IMR-90 (cell line): ENCODE results near the gene INPP5J. TPM values are rescaled to one million over a fixed set of nuclear protein-coding genes. Genes with fewer than 3 reads are reported as not detected.
"Not testable (repeated sequence)": the region's sequence is repeated elsewhere in the genome, so short reads cannot be mapped to it uniquely, and the experiment has no call there.

Experiments
- ATAC-seq: fragments of 200-7000 bp; cut with Tn5 transposase; 2 replicates; pipeline ENCODE4 v1.9.1; 2020; ENCODE audit warnings: low read depth, mild to moderate bottlenecking, moderate library complexity
- BruUV-seq: library from RNA; stranded (reverse); fragments of 400-500 nt; replicated peaks from 2 replicates; lab custom pipeline; 2021; lab: Mats Ljungman, UMichigan
- CTCF ChIA-PET: fragments of 300-600 bp; formaldehyde crosslinking; extraction: SDS; loops from one replicate; lab custom pipeline; 2021; ENCODE audit warnings: antibody characterized with exemption; lab: Yijun Ruan, JAX
- POLR2A ChIA-PET: fragments of 300-600 bp; sonication (Branson Sonifier 250); formaldehyde crosslinking; loops from one replicate; lab custom pipeline; 2022; ENCODE audit warnings: antibody characterized with exemption; ENCODE audit not compliant: unreplicated experiment; lab: Charles Lee
- DNase-seq: peaks from one replicate; pipeline ENCODE4 v3.0.0; 2013
- H2AFZ ChIP-seq: replicated peaks from 2 replicates; pipeline ENCODE3; 2013; ENCODE audit warnings: low read length, mild to moderate bottlenecking; ENCODE audit not compliant: poor library complexity
- H2AK5ac ChIP-seq: 2 replicates; pipeline ENCODE4 v1.6.1; 2013; ENCODE audit warnings: low read depth, low read length, inconsistent platforms
- H2AK9ac ChIP-seq: replicated peaks from 2 replicates; pipeline ENCODE3; 2013; ENCODE audit warnings: mild to moderate bottlenecking, low read depth, low read length, moderate library complexity; ENCODE audit not compliant: poor library complexity
- H2BK120ac ChIP-seq: 2 replicates; pipeline ENCODE4 v1.6.1; 2013; ENCODE audit warnings: low read depth, low read length, inconsistent platforms
- H2BK15ac ChIP-seq: 3 replicates; pipeline ENCODE4 v1.6.1; 2013; ENCODE audit warnings: low read depth, low read length, inconsistent platforms
- H2BK20ac ChIP-seq: 2 replicates; pipeline ENCODE4 v1.6.1; 2013; ENCODE audit warnings: low read depth, mild to moderate bottlenecking, inconsistent platforms, low read length, moderate library complexity
- H2BK5ac ChIP-seq: 2 replicates; pipeline ENCODE4 v1.6.1; 2013; ENCODE audit warnings: mild to moderate bottlenecking, low read depth, low read length, inconsistent platforms; ENCODE audit not compliant: poor library complexity, severe bottlenecking
- H3K14ac ChIP-seq: replicated peaks from 2 replicates; pipeline ENCODE4 v1.6.1; 2013; ENCODE audit warnings: low read depth, low read length, inconsistent platforms
- H3K18ac ChIP-seq: 2 replicates; pipeline ENCODE4 v1.6.1; 2013; ENCODE audit warnings: low read depth, low read length, control low read depth
- H3K23ac ChIP-seq: 2 replicates; pipeline ENCODE4 v1.6.1; 2013; ENCODE audit warnings: low read depth, low read length, inconsistent platforms
- H3K27ac ChIP-seq: 2 replicates; pipeline ENCODE4 v1.5.1; 2013; ENCODE audit warnings: mild to moderate bottlenecking, control low read depth, low read length; ENCODE audit not compliant: insufficient read depth
- H3K27me3 ChIP-seq: 2 replicates; pipeline ENCODE4 v1.6.1; 2013; ENCODE audit warnings: low read length; ENCODE audit not compliant: control insufficient read depth, insufficient read depth
- H3K36me3 ChIP-seq: 2 replicates; pipeline ENCODE4 v1.6.1; 2013; ENCODE audit warnings: low read length, mixed read lengths; ENCODE audit not compliant: control insufficient read depth, insufficient read depth
- H3K4ac ChIP-seq: 2 replicates; pipeline ENCODE4 v1.6.1; 2013; ENCODE audit warnings: low read depth, low read length, inconsistent platforms
- H3K4me1 ChIP-seq: 2 replicates; pipeline ENCODE4 v1.6.1; 2013; ENCODE audit warnings: low read length, mixed read lengths; ENCODE audit not compliant: control insufficient read depth, insufficient read depth
- H3K4me2 ChIP-seq: 2 replicates; pipeline ENCODE4 v1.6.1; 2013; ENCODE audit warnings: low read depth, mild to moderate bottlenecking, control low read depth, low read length, moderate library complexity
- H3K4me3 ChIP-seq: 2 replicates; pipeline ENCODE4 v1.5.1; 2013; ENCODE audit warnings: low read depth, mild to moderate bottlenecking, control low read depth, low read length, moderate library complexity; ENCODE audit not compliant: insufficient read depth
- H3K56ac ChIP-seq: 2 replicates; pipeline ENCODE4 v1.6.1; 2013; ENCODE audit warnings: low read length, inconsistent platforms; ENCODE audit not compliant: insufficient read depth; ENCODE audit errors: extremely low read depth
- H3K79me1 ChIP-seq, 2 experiments: 2 replicates each; pipeline ENCODE4 v1.6.1; 2013; ENCODE audit warnings: low read length in 2 of 2, inconsistent platforms in 1 of 2, low read depth in 1 of 2
- H3K9ac ChIP-seq: 2 replicates; pipeline ENCODE4 v1.6.1; 2013; ENCODE audit warnings: low read depth, low read length, control low read depth
- H3K9me1 ChIP-seq: 2 replicates; pipeline ENCODE4 v1.6.1; 2013; ENCODE audit warnings: low read length, inconsistent platforms; ENCODE audit not compliant: insufficient read depth
- H3K9me3 ChIP-seq: 2 replicates; pipeline ENCODE4 v1.6.1; 2013; ENCODE audit warnings: low read length; ENCODE audit not compliant: control insufficient read depth, insufficient read depth
- H4K20me1 ChIP-seq: 2 replicates; pipeline ENCODE4 v1.6.1; 2013; ENCODE audit warnings: low read length, inconsistent platforms; ENCODE audit not compliant: insufficient read depth
- H4K5ac ChIP-seq: 2 replicates; pipeline ENCODE4 v1.6.1; 2013; ENCODE audit warnings: mild to moderate bottlenecking, low read depth, low read length, control low read depth
- H4K8ac ChIP-seq, 2 experiments: 2 replicates each; pipeline ENCODE4 v1.6.1; 2013; ENCODE audit warnings: low read depth in 2 of 2, low read length in 2 of 2, control low read depth in 1 of 2, inconsistent platforms in 1 of 2
- H4K91ac ChIP-seq: 2 replicates; pipeline ENCODE4 v1.6.1; 2013; ENCODE audit warnings: low read depth, low read length, inconsistent platforms; ENCODE audit not compliant: insufficient read depth
- WGBS, 2 experiments: methylation state at CpG; one replicate each; pipeline versions ENCODE4 v1.1.5 to v1.1.7; 2013; ENCODE audit warnings: missing lambda C conversion rate in 2 of 2; ENCODE audit not compliant: insufficient read length in 1 of 2; ENCODE audit errors: extremely low coverage in 2 of 2; 5-methylcytosine and 5-hydroxymethylcytosine counted together
- dilution Hi-C: fragments of 300-500 bp; cut with HindIII; formaldehyde crosslinking; loops from one replicate; pipeline ENCODE4 v1.14.3; 2018; ENCODE audit warnings: low sequenced_read_pairs; ENCODE audit not compliant: unreplicated experiment
- in situ Hi-C: fragments of 300-500 bp; cut with MboI; formaldehyde crosslinking; loops from 3 replicates; pipeline ENCODE4 v1.14.3; 2019; ENCODE audit warnings: low sequenced_read_pairs, inconsistent platforms, mixed read lengths
- intact Hi-C: fragments of 100-400 bp; cut with micrococcal nuclease; formaldehyde crosslinking; loops from 2 replicates; pipeline ENCODE4 v1.10.0; 2022
- polyA plus RNA-seq, 3 experiments: library from polyadenylated mRNA; depleted of rRNA; stranded (reverse); fragments of >200 nt; gene quantifications; 2 replicates each; pipeline ENCODE4 v1.2.3, GENCODE V29; 2012; ENCODE audit warnings: low replicate concordance in 1 of 3
- total RNA-seq: library from RNA; depleted of rRNA; stranded (reverse); fragments of >200 nt; gene quantifications from 2 replicates; pipeline ENCODE4 v1.2.3, GENCODE V29; 2012

INPP5J gene
- total and polyA plus RNA-seq, 2 of the 4 experiments (the other 2 are of a cell fraction): 0.36 to 2.2 TPM

DNA sequence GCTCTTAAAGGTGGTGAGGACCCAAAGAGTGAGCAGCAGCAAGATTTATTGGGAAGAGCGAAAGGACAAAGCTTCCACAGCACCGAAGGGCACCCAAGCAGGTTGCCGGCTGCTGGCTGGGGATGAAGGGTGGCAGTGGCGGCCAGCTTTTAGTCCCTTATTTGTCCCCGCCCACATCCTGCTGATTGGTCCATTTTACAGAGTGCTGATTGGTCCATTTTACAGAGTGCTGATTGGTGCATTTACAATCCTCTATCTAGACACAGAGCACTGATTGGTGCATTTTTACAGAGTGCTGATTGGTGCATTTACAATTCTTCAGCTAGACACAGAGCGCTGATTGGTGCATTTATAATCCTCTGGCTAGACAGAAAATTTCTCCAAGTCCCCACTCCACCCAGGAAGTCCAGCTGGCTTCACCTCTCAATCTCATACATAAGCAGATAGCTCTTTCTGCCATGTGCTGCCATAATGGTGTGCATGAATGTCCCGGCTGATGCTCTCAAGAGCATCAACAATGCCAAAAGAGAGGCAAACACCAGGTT lies 10.1 kb upstream of the INPP5J start:
- BruUV-seq, dilution Hi-C loops, H3K4ac ChIP-seq, H4K8ac ChIP-seq, H3K9me1 ChIP-seq, H3K14ac ChIP-seq, H2BK20ac ChIP-seq, H2AK9ac ChIP-seq, DNase-seq, POLR2A ChIA-PET, H3K9ac ChIP-seq, H2BK5ac ChIP-seq, H3K79me1 ChIP-seq, H3K9me3 ChIP-seq, H3K27ac ChIP-seq, H3K18ac ChIP-seq, H2BK120ac ChIP-seq, H3K4me1 ChIP-seq, H3K36me3 ChIP-seq, CTCF ChIA-PET, H2AK5ac ChIP-seq, H3K4me2 ChIP-seq, intact Hi-C loops, H3K4me3 ChIP-seq, H4K20me1 ChIP-seq, ATAC-seq, H3K27me3 ChIP-seq, H2AFZ ChIP-seq, H2BK15ac ChIP-seq, H4K91ac ChIP-seq, H3K23ac ChIP-seq, H4K5ac ChIP-seq, H3K56ac ChIP-seq: not testable (repeated sequence)
- in situ Hi-C loops: loop anchor here (5.0 to 10.0 kb wide), 2 partner anchors 35 to 122 kb away; no protein-coding TSS in a partner anchor
- whole genome bisulfite sequencing, 2 experiments: 100% methylated on average over 4 of the region's 7 CpGs; no CpG with 5 or more reads in 1 of the 2 experiments
